Measurements from ENCODE around the gene CAP1.

Gene CAP1

DNA sequence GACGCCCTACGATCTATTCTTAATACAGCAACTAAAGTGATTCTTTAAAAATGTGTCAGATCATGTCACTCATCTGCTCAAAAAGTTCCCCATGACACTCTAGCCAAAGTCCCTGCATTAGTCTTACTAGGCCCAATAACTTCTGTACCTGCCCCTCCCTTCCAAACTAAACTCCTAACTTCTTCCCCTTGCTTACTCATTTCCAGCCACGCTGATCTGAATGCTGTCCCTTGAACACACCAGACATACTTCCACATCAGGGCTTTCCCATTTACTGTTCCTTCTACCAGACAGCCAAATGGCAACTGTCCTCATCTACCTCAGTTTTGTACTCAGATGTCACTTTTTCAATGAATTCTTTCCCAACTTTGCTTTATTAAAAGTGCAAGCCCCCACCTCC, 55.3 kb downstream of the CAP1 start:
- Histone ChIP-seq H3K27ac (ENCODE audit: low read length) (no peak overlapping the region), H3K36me3 (replicated peaks; ENCODE audit: insufficient read depth, low read length) (no peaks in the 10 kb centered on the region), H3K27me3 (replicated peaks; ENCODE audit: insufficient read depth, low read length) (no peaks in the 10 kb centered on the region), H3K4me3 (ENCODE audit: low read length) (no peak overlapping the region), H2AFZ (ENCODE audit: low read length) (no peak overlapping the region), H3K9ac (ENCODE audit: low read length) (no peak overlapping the region), H3K4me1 (ENCODE audit: low read length) (peaks cover 9% of the 10 kb centered on the region), H3K9me3 (replicated peaks; ENCODE audit: insufficient read depth, low read length) (no peaks in the 10 kb centered on the region), H3K4me2 (ENCODE audit: low read depth, low read length) (no peak overlapping the region), H3F3A (ENCODE audit: insufficient read depth, low read length) (no peaks in the 10 kb centered on the region), H4K20me1 (ENCODE audit: insufficient read depth, low read length) (no peaks in the 10 kb centered on the region), H3K79me2 (ENCODE audit: low read length) (peaks cover 40% of the 10 kb centered on the region), H3K9me2 (replicated peaks; ENCODE audit: insufficient read depth, low read length) (no peaks in the 10 kb centered on the region)
- no peak for DNase-seq
- TF ChIP-seq EZH2phosphoT487 (IDR thresholded peaks at IDR 0.05; ENCODE audit: low read length) (no peak), EZH2 (optimal IDR thresholded peaks at IDR 0.05; ENCODE audit: low read depth, low read length) (no peak)
- TF ChIP-seq, protein P1, sequence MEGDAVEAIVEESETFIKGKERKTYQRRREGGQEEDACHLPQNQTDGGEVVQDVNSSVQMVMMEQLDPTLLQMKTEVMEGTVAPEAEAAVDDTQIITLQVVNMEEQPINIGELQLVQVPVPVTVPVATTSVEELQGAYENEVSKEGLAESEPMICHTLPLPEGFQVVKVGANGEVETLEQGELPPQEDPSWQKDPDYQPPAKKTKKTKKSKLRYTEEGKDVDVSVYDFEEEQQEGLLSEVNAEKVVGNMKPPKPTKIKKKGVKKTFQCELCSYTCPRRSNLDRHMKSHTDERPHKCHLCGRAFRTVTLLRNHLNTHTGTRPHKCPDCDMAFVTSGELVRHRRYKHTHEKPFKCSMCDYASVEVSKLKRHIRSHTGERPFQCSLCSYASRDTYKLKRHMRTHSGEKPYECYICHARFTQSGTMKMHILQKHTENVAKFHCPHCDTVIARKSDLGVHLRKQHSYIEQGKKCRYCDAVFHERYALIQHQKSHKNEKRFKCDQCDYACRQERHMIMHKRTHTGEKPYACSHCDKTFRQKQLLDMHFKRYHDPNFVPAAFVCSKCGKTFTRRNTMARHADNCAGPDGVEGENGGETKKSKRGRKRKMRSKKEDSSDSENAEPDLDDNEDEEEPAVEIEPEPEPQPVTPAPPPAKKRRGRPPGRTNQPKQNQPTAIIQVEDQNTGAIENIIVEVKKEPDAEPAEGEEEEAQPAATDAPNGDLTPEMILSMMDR (IDR thresholded peaks at IDR 0.05; ENCODE audit: low read length), result no peak

DNA sequence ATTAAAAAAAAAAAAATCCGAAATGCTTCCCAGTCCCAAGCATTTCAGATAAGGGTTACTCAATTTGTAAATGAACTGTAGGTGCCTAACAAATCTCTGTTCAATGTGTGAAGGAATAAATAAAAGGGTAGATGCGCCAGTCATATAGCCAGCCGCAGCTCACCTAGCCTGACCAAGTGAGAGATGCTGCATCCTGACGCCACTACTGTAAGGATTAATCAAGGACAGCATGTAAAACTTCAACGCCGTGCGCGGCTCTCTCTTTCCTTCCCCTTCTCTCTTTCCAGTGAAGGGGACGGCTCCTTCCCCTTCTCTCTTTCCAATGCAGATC, 56.1 kb downstream of the CAP1 start:
- Histone ChIP-seq H3K27ac (ENCODE audit: low read length) (no peak overlapping the region), H3K4me3 (ENCODE audit: low read length) (peak overlapping the region; percentile 92), H3K27me3 (replicated peaks; ENCODE audit: insufficient read depth, low read length) (no peaks in the 10 kb centered on the region), H3K36me3 (replicated peaks; ENCODE audit: insufficient read depth, low read length) (no peaks in the 10 kb centered on the region), H3K9me3 (replicated peaks; ENCODE audit: insufficient read depth, low read length) (no peaks in the 10 kb centered on the region), H3K9me2 (replicated peaks; ENCODE audit: insufficient read depth, low read length) (no peaks in the 10 kb centered on the region), H3K4me1 (ENCODE audit: low read length) (peaks cover 9% of the 10 kb centered on the region), H3K79me2 (ENCODE audit: low read length) (peaks cover 40% of the 10 kb centered on the region), H3F3A (ENCODE audit: insufficient read depth, low read length) (no peaks in the 10 kb centered on the region), H4K20me1 (ENCODE audit: insufficient read depth, low read length) (no peaks in the 10 kb centered on the region), H2AFZ (ENCODE audit: low read length) (peak overlapping the region; percentile 95), H3K4me2 (ENCODE audit: low read depth, low read length) (peak overlapping the region; percentile 71), H3K9ac (ENCODE audit: low read length) (peak overlapping the region; percentile 71)
- no peak for DNase-seq
- TF ChIP-seq EZH2 (optimal IDR thresholded peaks at IDR 0.05; ENCODE audit: low read depth, low read length) (no peak), EZH2phosphoT487 (IDR thresholded peaks at IDR 0.05; ENCODE audit: low read length) (no peak)
- TF ChIP-seq, protein P1 (IDR thresholded peaks at IDR 0.05; ENCODE audit: low read length), result no peak

DNA sequence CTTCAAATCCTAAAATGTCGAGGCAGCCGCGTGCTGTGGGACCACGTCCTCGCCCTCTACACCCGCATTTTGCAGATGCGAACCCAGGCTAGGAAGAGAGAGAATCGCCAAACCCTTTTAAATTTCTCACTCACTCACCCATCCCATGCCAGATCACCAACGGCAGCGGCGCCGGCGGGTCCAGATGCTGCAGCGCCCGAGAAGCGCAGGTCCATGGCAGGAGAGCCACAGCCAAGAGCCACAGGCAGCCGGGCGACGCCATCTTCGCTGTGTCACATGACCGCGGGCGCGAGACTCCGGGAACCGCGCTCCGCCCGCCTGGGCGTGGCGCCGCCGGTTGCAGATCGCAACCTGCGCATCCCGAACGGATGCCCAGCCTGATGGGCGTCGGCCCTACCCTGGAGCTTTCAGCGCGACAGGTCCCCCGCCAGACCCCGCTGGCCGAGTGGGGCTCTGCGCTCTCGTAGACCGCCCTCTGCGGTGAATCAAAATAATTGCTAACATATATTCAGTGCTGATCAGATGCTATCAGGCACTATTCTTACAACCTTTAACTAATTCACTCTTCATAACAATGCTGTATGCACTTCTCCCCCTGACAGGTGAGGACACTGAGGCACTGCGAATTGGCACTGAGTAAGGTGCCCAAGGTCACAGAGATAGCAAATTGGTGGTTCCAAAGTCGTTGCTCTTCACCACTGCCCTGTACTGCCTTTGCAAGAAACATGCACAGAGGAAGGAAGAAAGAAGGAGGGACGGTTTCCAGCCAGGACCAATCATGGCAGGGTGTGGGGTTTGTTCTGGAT, 56.7 kb downstream of the CAP1 start, which contains the start of gene PPT1:
TSS of gene PPT1 (minus strand) at position 276 of the 806 bp plus-strand sequence. CDS start at position 262, 14 bp downstream.
- H3K9ac ChIP-seq (ENCODE audit: low read length), result peak within 1 kb of the TSS; percentile 71
- peak within 1 kb of the TSS; percentile 71 for H3K4me2 ChIP-seq (ENCODE audit: low read depth, low read length)
- H3K9me2 ChIP-seq (replicated peaks; ENCODE audit: insufficient read depth, low read length), result no peaks in the 10 kb centered on the region
- DNase-seq, result peak; percentile 75
- peaks cover 37% of the 10 kb centered on the region for H3K79me2 ChIP-seq (ENCODE audit: low read length)
- no peaks in the 10 kb centered on the region for H3F3A ChIP-seq (ENCODE audit: insufficient read depth, low read length)
- H2AFZ ChIP-seq (ENCODE audit: low read length), result peak within 1 kb of the TSS; percentile 95
- no peaks in the 10 kb centered on the region for H4K20me1 ChIP-seq (ENCODE audit: insufficient read depth, low read length)
- H3K27ac ChIP-seq (ENCODE audit: low read length), result no peak within 1 kb of the TSS
- peaks cover 9% of the 10 kb centered on the region for H3K4me1 ChIP-seq (ENCODE audit: low read length)
- H3K36me3 ChIP-seq (replicated peaks; ENCODE audit: insufficient read depth, low read length), result no peaks in the 10 kb centered on the region
- no peak for TF ChIP-seq EZH2phosphoT487 (IDR thresholded peaks at IDR 0.05; ENCODE audit: low read length)
- TF ChIP-seq EZH2 (optimal IDR thresholded peaks at IDR 0.05; ENCODE audit: low read depth, low read length), result no peak
- TF ChIP-seq, protein P1 (IDR thresholded peaks at IDR 0.05; ENCODE audit: low read length), result peak; percentile 21; the same call in 1 of the 2 replicates
- no peaks in the 10 kb centered on the region for H3K9me3 ChIP-seq (replicated peaks; ENCODE audit: insufficient read depth, low read length)
- no peaks in the 10 kb centered on the region for H3K27me3 ChIP-seq (replicated peaks; ENCODE audit: insufficient read depth, low read length)
- peak within 1 kb of the TSS; percentile 92 for H3K4me3 ChIP-seq (ENCODE audit: low read length)
